Neural crest cell (in vitro differentiated cells): ENCODE results near the gene PXDN. TPM values are rescaled to one million over a fixed set of nuclear protein-coding genes. Genes with fewer than 3 reads are reported as not detected.

ENCODE experiments used
- DNase-seq: peaks from one replicate; pipeline ENCODE4 v3.0.0; 2021; ENCODE audit warnings: low read depth, mixed read lengths, low spot score
- H3K27ac Mint-ChIP-seq: one replicate; pipeline ENCODE4 v1.8.0; 2021; ENCODE audit warnings: mild to moderate bottlenecking, mixed read lengths; ENCODE audit not compliant: unreplicated experiment
- H3K27me3 Mint-ChIP-seq: 2 replicates; pipeline ENCODE4 v1.8.0; 2021; ENCODE audit warnings: low read depth, mild to moderate bottlenecking, mixed read lengths
- H3K36me3 Mint-ChIP-seq: 2 replicates; pipeline ENCODE4 v1.8.0; 2021; ENCODE audit warnings: low read depth, mild to moderate bottlenecking, mixed read lengths
- H3K4me1 Mint-ChIP-seq: 2 replicates; pipeline ENCODE4 v1.8.0; 2021; ENCODE audit warnings: mixed read lengths
- H3K4me3 Mint-ChIP-seq: one replicate; pipeline ENCODE4 v1.8.0; 2021; ENCODE audit warnings: mild to moderate bottlenecking, mixed read lengths
- H3K9me3 Mint-ChIP-seq: 2 replicates; pipeline ENCODE4 v1.8.0; 2021; ENCODE audit warnings: mixed read lengths
- CTCF ChIP-seq: fragments of 200-600 bp; sonication (generic); conservative IDR thresholded peaks from 2 replicates; pipeline ENCODE4 v1.5.0; 2021; ENCODE audit warnings: antibody characterized with exemption, mild to moderate bottlenecking
- total RNA-seq: library from RNA; stranded (reverse); gene quantifications from 2 replicates; pipeline ENCODE4 v1.2.1, GENCODE V29; 2021

PXDN gene
- total RNA-seq, 1 donor from 2014 or later: 218 TPM

- Mint-ChIP-seq H3K36me3 (peaks cover 12% of the 10 kb centered on the region), H3K9me3 (no peaks in the 10 kb centered on the region), H3K4me3 (no peak overlapping the region), H3K27ac (no peak overlapping the region), H3K4me1 (no peaks in the 10 kb centered on the region), H3K27me3 (no peaks in the 10 kb centered on the region)
- TF ChIP-seq CTCF: no peak
- no peak for DNase-seq
These were observed 65.7 kb downstream of the PXDN start for GRCh38 chr2:1678609-1679008.

GRCh38 chr2:1677821-1678165, 66.5 kb downstream of the PXDN start:
- H3K4me3 Mint-ChIP-seq: no peak overlapping the region
- H3K4me1 Mint-ChIP-seq: no peaks in the 10 kb centered on the region
- no peaks in the 10 kb centered on the region for H3K27me3 Mint-ChIP-seq
- H3K36me3 Mint-ChIP-seq: peaks cover 13% of the 10 kb centered on the region
- DNase-seq: no peak
- no peak for TF ChIP-seq CTCF
- H3K27ac Mint-ChIP-seq: peak overlapping the region; percentile 64
- H3K9me3 Mint-ChIP-seq: no peaks in the 10 kb centered on the region

GRCh38 chr2:1676913-1677820, 67.1 kb downstream of the PXDN start:
- H3K27me3 Mint-ChIP-seq: no peaks in the 10 kb centered on the region
- DNase-seq: no peak
- no peaks in the 10 kb centered on the region for H3K4me1 Mint-ChIP-seq
- H3K4me3 Mint-ChIP-seq: no peak overlapping the region
- H3K27ac Mint-ChIP-seq: no peak overlapping the region
- peaks cover 13% of the 10 kb centered on the region for H3K36me3 Mint-ChIP-seq
- no peaks in the 10 kb centered on the region for H3K9me3 Mint-ChIP-seq
- no peak for TF ChIP-seq CTCF

- no peak for TF ChIP-seq CTCF
- Mint-ChIP-seq H3K27me3 (no peaks in the 10 kb centered on the region), H3K4me3 (no peak overlapping the region), H3K9me3 (no peaks in the 10 kb centered on the region), H3K27ac (no peak overlapping the region), H3K36me3 (peaks cover 13% of the 10 kb centered on the region), H3K4me1 (no peaks in the 10 kb centered on the region)
- DNase-seq: no peak
These were observed 68.0 kb downstream of the PXDN start for GRCh38 chr2:1676091-1676912.

- peaks cover 9% of the 10 kb centered on the region for H3K36me3 Mint-ChIP-seq
- H3K27ac Mint-ChIP-seq: no peak overlapping the region
- H3K4me3 Mint-ChIP-seq: no peak overlapping the region
These were observed 68.7 kb downstream of the PXDN start for GRCh38 chr2:1675633-1676032.

More at GRCh38 chr2:1675633-1676032, 68.7 kb downstream of the PXDN start:
- DNase-seq: no peak
- Mint-ChIP-seq H3K9me3 (no peaks in the 10 kb centered on the region), H3K27me3 (no peaks in the 10 kb centered on the region), H3K4me1 (no peaks in the 10 kb centered on the region)
- no peak for TF ChIP-seq CTCF
